Colonic mucosa (tissue), 4 donors: ENCODE data around the gene SGTA. TPM values are rescaled to one million over a fixed set of nuclear protein-coding genes. Genes with fewer than 3 reads are reported as not detected.

Experiments
- DNase-seq: peaks from one replicate; pipeline ENCODE4 v3.0.0-alpha.2; 2020
- H3K27ac ChIP-seq: fragments of 200-600 bp; one replicate; pipeline ENCODE4 v1.8.0; 2021
- H3K27me3 ChIP-seq: fragments of 200-600 bp; one replicate; pipeline ENCODE4 v1.8.0; 2021
- H3K36me3 ChIP-seq: fragments of 200-600 bp; one replicate; pipeline ENCODE4 v1.8.0; 2021
- H3K4me1 ChIP-seq: fragments of 200-600 bp; one replicate; pipeline ENCODE4 v1.8.0; 2021; ENCODE audit warnings: mild to moderate bottlenecking
- H3K4me3 ChIP-seq: fragments of 200-600 bp; one replicate; pipeline ENCODE4 v1.8.0; 2021
- H3K9ac ChIP-seq, 2 donors: one replicate each; pipeline ENCODE4 v1.7.0; 2013; ENCODE audit warnings: control low read depth in 2 of 2, low read depth in 2 of 2, low read length in 2 of 2
- H3K9me3 ChIP-seq: fragments of 200-600 bp; one replicate; pipeline ENCODE4 v1.8.0; 2021
- CTCF ChIP-seq: fragments of 200-600 bp; IDR thresholded peaks from one replicate; pipeline ENCODE4 v1.8.0; 2022; ENCODE audit warnings: antibody characterized with exemption, mild to moderate bottlenecking
- intact Hi-C: fragments of 100-400 bp; cut with DNase I; formaldehyde crosslinking; loops from one replicate; pipeline ENCODE4 v1.14.1; 2022
- total RNA-seq, 2 donors: library from RNA; stranded (reverse); fragmentation: NEBNext Ultra II Directional in 1 of 2; extraction: Animal tissue kit (Norgen Biotek cat#: 25700) in 1 of 2; gene quantifications; one replicate each; pipeline ENCODE4 v1.2.1, GENCODE V29; 2021
- donor health status: healthy.
- donor health status: DM: no; HTN: no; CAD: no.
- donor health status: DM: no; HTN: no; CAD: no.

Gene SGTA
- total RNA-seq, 2 donors from 2014 or later = 46.5 to 80.6 TPM

GRCh38 chr19:2739602-2740313 lies 43.3 kb downstream of the SGTA start, which contains the start of gene SLC39A3:
SLC39A3 (minus strand) TSS chr19:2740017; CDS start chr19:2737257, 2,760 bp downstream.
- DNase-seq = peak; percentile 100
- H3K27ac ChIP-seq = peak within 1 kb of the TSS; percentile 1
- intact Hi-C loops = no loop called here
- no peaks in the 10 kb centered on the region for H3K9me3 ChIP-seq
- no peaks in the 10 kb centered on the region for H3K4me1 ChIP-seq
- peak within 1 kb of the TSS; percentile 81 to 93 for H3K9ac ChIP-seq
- H3K4me3 ChIP-seq = peak within 1 kb of the TSS; percentile 75
- no peaks in the 10 kb centered on the region for H3K27me3 ChIP-seq
- H3K36me3 ChIP-seq = no peaks in the 10 kb centered on the region
- TF ChIP-seq CTCF = no peak

- Histone ChIP-seq H3K9ac (no peak overlapping the region), H3K9me3 (no peaks in the 10 kb centered on the region), H3K27ac (no peak overlapping the region), H3K4me3 (no peak overlapping the region), H3K4me1 (no peaks in the 10 kb centered on the region), H3K27me3 (no peaks in the 10 kb centered on the region), H3K36me3 (no peaks in the 10 kb centered on the region)
- intact Hi-C loops = no loop called here
- TF ChIP-seq CTCF = no peak
- no peak for DNase-seq
Measured at GRCh38 chr19:2736550-2737190, 46.4 kb downstream of the SGTA start.

- H3K27me3 ChIP-seq = no peaks in the 10 kb centered on the region
- no peak overlapping the region for H3K9ac ChIP-seq
- H3K36me3 ChIP-seq = no peaks in the 10 kb centered on the region
- no peak overlapping the region for H3K4me3 ChIP-seq
- H3K27ac ChIP-seq = no peak overlapping the region
- TF ChIP-seq CTCF = no peak
- no peak for DNase-seq
- no peaks in the 10 kb centered on the region for H3K4me1 ChIP-seq
- no peaks in the 10 kb centered on the region for H3K9me3 ChIP-seq
- intact Hi-C loops = no loop called here
Measured at GRCh38 chr19:2735374-2735773, 47.7 kb downstream of the SGTA start.

GRCh38 chr19:2734589-2735288 lies 48.3 kb downstream of the SGTA start:
- DNase-seq = no peak
- Histone ChIP-seq H3K27ac (no peak overlapping the region), H3K9me3 (no peaks in the 10 kb centered on the region), H3K4me3 (no peak overlapping the region), H3K27me3 (no peaks in the 10 kb centered on the region), H3K4me1 (no peaks in the 10 kb centered on the region), H3K36me3 (no peaks in the 10 kb centered on the region), H3K9ac (no peak overlapping the region)
- no peak for TF ChIP-seq CTCF
- intact Hi-C loops = no loop called here

GRCh38 chr19:2733930-2734588 lies 49.0 kb downstream of the SGTA start:
- Histone ChIP-seq H3K4me3 (no peak overlapping the region), H3K9me3 (no peaks in the 10 kb centered on the region), H3K4me1 (no peaks in the 10 kb centered on the region), H3K27me3 (no peaks in the 10 kb centered on the region), H3K9ac (no peak overlapping the region), H3K27ac (no peak overlapping the region), H3K36me3 (no peaks in the 10 kb centered on the region)
- no peak for TF ChIP-seq CTCF
- DNase-seq = no peak
- intact Hi-C loops = no loop called here
